GM18511 (cell line): ENCODE results near the gene TAS2R30.
A peak's percentile ranks its signal among the peaks of the same experiment; 100 is the strongest.

Experiments
- ATAC-seq: cut with Tn5 transposase; IDR thresholded peaks from one replicate; pipeline ENCODE4 v1.9.1; 2021; ENCODE audit warnings: mild to moderate bottlenecking, moderate library complexity; ENCODE audit not compliant: unreplicated experiment

TAS2R30 gene, protein sequence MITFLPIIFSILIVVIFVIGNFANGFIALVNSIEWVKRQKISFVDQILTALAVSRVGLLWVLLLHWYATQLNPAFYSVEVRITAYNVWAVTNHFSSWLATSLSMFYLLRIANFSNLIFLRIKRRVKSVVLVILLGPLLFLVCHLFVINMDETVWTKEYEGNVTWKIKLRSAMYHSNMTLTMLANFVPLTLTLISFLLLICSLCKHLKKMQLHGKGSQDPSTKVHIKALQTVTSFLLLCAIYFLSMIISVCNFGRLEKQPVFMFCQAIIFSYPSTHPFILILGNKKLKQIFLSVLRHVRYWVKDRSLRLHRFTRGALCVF

DNA sequence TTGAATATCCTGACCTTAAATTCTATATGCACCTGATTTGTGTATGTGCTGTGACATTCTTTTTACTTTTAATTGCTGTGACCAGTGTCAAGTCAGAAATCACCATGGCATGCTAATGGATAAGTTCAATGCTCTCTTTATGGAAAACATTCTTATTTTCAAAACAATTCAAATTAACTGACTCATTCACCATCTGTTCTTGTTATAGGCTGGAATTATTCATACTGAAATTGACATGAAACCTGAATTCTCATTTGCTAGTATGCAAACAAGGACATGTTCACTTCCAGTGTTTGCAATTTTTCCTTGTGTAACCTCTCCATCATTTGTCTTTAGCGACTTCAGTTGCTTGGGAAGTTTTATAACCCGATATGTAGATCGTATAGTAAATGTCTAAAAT lies at the start of gene TAS2R30:
TSS of gene TAS2R30 (minus strand) at position 340 of the 400 bp plus-strand sequence. CDS start 400 bp downstream, outside the sequence.
- no peak for ATAC-seq

DNA sequence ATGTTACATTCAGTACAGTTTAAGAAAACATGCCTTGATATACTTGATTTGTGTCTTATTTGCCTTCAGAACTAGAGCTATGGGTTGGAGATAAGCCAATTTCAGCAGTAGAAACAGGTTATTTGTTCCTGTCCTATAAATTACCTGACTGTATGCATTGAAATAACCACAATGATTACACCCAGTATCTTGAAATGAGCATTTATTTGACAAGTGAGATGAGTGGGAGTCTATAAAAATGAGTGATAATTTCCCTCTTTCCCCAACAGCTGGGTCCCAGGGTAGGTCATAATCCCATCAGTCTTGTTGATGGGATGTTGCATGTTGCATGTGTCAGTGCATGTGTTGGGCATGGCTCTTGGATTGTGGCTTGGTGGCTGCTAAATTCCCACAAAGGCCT lies 48.6 kb upstream of the TAS2R30 start:
- no peak for ATAC-seq

DNA sequence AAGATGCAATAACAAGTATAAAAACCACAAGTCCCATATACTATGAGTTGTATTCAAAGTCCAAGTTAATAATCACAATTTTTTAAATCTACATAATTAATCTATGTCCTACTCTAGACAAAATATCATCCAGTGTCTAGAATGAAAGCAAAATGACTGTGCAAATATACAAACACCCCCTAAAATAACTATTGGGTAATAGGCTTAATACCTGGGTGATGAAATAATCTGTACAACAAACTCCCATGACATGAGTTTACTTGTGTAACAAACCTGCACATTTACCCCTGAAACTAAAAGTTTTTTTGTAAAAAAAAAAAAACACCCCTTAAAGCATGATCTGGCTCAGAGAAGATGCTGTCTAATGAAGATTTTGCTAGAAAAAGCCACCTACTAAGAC lies 48.1 kb upstream of the TAS2R30 start:
- no peak for ATAC-seq

DNA sequence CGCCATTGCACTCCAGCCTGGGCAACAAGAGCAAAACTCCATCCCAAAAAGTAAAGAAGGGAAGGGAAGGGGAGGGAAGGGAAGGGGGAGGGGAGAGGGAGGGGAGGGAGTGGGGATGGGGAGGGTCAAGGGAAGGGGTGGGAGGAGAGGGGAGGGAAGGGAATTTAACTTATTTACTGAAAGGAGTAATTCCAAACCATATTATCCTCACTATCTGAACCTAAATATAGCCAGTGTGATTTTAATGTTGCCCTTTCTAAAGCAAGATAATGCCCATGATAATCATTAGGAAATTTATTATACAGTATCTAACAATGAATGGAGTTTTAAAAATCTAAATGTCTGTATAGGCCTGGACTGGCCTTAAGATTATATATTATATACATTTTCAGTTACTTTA lies 43.8 kb upstream of the TAS2R30 start:
- no peak for ATAC-seq

DNA sequence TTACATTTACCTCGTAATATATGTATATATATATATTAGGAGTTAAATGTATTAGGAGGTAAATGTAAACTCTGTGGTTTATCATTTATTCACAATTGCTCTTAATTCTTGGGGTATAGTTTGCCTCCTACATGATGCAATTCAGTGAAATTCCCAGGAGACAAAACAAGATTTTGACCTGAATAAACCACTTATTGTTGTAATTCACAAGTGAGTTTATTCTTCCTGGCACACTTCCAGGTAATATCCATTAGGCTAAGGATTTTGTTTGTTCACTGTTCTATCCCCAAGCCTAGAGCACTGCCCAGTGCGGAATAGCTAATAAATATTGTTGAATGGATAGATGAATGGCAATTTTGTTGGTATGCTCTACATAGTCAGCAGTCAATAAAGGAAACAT lies 39.6 kb upstream of the TAS2R30 start:
- ATAC-seq: no peak

DNA sequence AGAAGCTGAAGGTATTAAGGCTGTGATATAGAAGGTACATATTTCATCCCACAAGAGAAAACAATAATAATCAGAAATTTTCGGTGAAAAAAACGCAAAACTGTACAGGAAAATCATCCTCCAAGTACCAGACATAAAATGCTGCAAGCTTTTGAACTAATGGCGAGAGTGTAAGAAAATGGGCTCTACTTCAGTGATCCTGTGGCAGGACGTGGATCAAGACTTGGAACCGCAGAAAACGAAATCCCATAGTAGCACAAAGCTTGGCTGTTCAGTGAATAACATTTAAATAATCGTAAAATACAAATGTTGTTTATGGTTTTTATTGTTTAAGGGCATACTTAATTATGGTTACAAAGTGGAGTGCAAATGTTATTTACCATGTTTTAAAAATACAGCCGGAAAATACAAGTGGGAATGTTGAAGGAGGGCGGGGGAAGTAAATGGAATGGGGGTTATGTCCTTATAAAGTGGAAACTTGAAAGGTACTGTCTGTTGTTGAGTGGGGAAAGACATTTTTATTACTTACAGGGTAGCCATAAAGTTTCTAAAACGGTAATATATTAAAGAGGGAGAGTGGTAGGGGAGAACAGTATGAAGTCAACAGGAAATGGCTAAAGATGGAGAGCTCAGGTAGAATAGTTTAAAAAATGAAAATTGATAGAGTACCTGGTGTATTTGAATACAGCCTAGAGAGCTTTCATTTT lies 37.7 kb upstream of the TAS2R30 start:
- no peak for ATAC-seq

DNA sequence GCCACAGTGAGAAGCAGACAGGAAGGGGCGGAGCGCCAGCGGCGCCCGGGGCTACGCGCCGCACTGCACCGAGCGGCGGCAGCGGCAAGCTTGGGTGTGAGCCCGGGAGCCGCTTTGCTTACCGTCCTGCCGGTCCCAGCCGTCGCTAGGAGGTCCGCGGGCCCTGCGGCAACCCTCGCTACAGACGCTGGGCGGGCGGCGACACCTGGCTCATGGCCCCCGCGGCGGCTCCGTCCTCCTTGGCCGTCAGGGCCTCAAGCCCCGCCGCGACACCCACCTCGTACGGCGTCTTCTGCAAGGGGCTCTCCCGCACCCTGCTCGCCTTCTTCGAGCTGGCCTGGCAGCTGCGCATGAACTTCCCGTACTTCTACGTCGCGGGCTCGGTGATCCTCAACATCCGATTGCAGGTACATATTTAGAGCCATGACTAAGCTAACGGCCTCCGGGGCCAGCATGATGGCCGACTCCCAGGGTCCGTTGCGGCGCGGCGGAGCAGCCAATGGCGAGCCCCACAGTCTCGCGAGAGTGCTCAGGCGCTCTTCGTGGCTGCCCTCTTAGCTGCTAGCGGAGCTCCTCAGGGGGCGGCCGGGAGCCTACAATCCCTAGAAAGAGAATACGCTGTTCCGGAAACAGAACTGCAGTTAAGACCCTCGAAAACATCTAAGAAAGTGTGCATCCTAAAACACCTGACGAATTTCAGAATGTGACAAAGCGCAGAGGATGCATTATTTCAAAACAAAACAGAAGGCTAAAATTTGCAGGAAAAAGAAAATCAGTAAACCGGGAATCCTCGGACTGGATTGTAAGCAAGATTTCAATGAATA lies 36.9 kb upstream of the TAS2R30 start, which contains the start of gene SMIM10L1:
TSS of gene SMIM10L1 (plus strand) at position 50 of the 824 bp plus-strand sequence. CDS start at position 213, 163 bp downstream.
- peak; percentile 98 for ATAC-seq

DNA sequence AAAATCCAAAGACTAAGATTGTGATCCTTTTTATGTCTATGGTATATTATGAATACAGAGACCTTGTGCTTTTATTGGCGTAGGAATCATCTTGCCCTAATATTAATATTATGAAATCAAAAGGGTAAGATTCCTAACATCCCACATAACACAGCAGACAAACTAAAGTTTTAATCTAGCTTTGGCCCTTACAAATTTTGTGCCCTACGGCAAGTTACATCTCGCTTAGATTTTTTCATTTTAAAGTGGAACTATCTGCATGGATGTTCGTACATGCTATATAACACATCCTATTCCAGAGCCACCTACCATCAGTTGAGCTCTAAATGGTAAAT lies 36.3 kb upstream of the TAS2R30 start:
- ATAC-seq: no peak

DNA sequence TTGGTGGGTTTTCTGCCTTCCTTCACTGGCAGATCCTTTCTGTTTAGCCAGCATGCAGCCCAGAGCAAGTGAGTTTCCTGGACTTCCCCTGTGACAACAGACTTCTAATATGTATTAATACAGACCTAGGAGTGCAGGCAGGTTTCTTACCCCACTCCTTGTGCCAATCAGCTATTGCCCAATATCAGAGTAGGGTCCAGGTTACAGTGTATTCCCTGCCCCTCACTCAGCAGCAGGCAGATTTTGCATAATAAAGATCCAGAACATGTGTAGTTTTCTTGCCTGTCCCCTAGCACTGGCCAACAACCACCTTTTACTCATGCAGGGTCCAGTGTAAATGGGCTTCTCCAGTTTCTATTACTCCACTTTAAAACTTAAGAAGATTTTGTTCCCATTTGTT lies 31.9 kb upstream of the TAS2R30 start:
- ATAC-seq: no peak

DNA sequence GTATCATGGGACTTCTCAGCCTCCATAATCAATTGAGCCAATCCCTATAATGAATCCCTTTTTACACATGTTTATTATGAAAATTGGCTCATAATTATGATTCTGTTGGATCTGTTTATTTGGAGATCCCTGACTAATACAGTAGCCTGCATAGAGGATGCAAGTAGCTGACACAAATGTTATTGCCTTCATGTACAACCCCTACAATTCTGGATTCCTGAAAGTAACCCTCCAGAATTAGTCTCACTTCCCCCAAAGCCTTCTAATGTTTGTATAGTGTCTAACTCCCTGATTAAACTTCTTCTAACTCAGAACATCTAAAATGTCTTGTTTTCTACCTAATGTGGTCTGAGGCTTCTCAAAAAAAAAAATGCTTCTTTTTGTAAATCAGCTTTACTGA lies 29.9 kb upstream of the TAS2R30 start:
- ATAC-seq: no peak

DNA sequence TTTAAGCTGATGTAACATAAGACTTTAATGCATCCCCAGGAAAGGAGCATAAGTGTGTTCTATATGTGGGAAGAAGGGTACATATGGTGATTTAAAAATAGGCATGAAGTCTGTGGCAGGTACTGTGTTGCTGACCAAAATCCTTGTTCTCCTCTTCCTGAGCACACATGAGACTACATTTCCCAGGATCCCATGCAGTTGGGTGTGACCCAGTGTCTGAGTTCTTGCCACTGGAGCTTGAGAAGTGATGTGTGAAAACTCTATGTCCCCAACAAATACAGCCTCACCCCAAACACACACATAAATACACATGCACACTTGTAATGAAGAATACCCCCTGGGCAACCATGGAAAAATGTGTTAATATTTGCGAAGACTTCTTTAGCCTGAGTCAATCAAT lies 28.1 kb upstream of the TAS2R30 start:
- ATAC-seq: no peak

DNA sequence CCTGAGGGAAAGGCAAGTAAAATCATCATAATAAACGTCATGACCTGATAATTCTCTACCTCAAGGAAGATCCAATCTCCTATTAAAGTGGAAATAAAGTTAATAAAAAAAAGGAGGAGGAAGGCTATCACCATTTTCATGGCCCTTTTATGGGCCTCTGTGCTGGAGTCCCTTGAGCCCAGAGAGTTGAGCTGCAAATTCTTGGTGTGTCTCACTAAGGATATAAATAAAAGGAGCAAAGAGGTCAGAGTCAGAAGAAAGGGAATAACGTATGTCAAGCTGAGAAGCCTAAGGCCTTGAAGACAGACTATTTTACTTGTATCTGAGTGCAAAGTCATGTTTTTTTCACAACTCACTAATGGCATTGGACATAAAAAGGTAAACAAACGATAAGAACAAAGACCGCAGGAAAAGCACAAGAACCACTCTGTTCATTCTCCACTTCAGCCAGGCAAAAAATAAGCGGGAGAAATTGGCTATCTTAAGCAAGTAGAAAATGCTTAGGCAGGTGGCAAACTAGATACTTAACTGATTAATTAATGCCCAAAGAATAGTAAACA lies 24.5 kb upstream of the TAS2R30 start:
- ATAC-seq: no peak

DNA sequence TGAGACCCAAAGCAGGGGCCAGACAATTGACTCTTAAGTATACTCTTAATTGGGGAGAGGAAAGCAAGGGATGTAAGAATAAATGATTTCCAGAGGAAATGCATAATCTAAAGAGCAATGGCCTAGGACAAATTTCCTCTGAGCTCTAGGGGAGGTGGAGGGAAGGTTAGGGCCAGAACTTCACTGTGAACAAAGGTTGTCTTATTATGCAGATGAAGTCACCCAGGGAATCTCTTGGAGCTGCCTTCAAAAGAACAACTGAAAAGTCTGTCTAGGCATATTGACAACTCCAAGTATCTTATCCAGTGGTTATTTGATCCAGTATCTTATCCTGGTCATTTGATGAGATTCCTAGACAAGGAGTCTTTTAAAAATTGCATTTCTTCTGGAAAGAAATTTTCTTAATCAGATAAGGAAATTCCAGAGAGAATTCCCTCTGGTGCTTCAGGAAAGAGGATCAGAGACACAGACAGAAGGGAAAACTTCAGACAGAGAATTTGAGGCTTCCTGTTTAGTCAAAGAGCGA lies 20.0 kb upstream of the TAS2R30 start:
- ATAC-seq: no peak

DNA sequence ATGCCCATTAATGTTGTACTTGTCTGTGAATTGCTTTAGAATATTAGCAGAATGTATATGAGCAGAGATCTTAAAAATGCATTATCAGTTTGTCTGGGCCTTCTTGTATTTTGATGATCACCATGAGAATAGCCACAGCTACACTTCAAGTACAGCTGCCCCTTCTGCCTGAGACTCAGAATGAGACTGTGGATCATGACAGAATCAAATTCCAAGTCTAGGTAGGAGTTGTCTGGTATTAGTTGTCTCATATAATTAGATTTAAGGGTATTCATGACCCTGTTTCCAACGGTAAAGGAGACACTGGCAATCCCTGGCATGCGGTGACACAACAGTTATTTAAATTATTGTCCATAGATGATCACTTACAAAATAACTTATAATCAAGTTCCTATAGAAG lies 18.3 kb upstream of the TAS2R30 start:
- ATAC-seq: no peak

DNA sequence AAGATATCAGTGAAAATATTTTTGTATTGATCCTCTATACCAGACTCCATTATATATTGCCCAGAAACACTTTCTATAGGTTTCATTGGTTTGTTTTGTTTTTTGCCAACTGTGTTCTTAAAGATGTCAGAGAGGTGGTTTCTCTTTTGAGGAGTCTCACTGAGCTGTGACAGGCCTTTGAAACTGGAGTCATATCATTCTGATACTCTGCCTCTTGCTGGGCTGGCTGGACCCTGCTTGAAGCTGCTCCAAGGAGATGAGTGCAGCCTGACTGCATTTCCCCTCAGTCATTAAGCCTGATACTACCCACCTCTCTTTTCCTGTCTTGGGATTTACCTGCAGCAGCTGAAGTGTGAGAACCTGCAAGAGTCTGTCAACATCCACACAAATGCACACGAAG lies 16.4 kb upstream of the TAS2R30 start:
- ATAC-seq: no peak

DNA sequence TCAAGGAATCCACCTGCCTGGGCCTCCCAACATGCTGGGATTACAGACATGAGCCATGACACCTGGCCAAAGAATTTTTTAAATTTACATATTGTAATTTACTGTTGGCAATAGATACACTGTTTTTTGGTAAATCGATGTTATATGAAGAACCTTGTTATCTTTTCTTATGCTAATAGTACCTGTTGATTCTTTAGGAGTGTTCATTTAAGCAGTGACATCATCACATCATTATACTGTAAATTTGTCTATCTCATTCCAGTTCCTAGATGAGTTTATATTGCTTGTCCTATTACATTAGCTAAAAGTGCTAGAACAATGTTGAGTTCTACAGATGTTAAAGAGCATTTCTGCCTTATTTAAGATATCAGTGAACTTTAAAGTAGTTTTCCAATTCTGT lies 13.0 kb upstream of the TAS2R30 start:
- ATAC-seq: no peak

DNA sequence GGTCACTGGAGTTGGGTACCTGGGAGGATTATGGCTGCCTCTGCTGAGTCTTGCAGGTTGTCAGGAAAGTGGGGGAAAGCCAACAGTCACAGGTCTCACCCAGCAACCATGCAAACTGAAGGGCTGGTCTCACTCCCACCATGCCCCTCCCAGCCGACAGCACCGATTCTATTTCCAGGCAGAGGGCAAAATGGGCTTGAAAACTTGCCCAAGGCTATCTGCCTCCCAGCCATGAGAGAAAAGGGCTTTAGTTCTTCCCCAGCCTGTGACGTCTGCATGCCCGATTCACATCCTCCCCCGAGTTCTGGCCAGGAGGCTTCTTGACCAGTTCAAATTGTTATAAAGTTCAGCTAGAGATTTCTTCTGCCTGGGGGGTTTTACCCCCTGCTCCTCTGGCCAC lies 9.9 kb upstream of the TAS2R30 start:
- no peak for ATAC-seq

DNA sequence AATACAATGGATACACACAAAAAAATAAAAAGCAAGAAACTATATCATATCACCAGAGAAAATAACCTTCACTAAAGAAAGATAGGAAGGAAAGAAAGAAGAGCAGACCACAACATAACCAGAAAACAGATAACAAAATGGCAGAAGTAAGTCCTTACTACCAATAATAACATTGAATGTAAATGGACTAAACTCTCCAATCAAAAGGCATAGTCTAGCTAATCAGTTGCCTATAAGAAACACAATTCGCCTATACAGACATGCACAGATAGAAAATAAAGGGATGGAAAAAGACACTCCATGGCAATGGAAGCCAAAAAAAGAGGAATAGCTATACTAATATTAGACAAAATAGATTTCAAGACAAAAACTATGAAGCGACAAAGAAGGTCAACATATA lies 8.9 kb upstream of the TAS2R30 start:
- ATAC-seq: no peak

DNA sequence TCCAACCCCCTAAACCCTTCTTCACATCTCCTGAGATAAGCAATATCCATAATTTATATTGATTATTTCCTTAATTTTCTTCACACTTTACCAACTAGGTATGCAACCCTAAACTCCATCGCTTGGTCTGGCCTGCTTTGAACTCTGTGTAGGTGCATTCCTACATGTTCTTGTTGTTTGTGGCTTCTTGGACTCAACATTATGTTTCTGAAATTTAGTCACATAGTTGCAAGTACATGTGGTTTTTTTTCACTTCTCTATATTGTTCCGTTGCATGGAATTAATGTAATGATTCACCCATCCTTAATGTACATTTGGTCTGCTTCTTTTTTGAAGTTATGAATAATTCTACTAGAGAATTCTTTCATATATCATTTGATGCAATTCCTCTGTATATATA lies 1.6 kb upstream of the TAS2R30 start:
- no peak for ATAC-seq

DNA sequence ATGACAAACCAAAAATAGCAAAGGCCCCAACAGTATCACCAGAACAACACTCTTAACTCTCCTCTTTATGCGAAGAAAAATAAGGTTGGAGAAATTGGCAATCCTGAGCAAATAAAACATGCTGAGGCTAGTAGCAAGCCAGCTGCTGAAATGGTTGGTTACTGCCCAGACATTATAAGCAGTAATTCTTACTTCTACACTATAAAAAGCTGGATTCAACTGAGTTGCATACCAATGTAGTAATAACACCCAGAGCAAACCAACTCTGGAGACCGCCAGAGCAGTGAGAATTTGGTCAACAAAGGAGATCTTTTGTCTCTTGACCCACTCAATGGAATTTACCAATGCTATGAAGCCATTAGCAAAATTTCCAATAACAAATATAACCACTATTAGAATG lies 628 bp downstream of the TAS2R30 start:
- ATAC-seq: no peak

DNA sequence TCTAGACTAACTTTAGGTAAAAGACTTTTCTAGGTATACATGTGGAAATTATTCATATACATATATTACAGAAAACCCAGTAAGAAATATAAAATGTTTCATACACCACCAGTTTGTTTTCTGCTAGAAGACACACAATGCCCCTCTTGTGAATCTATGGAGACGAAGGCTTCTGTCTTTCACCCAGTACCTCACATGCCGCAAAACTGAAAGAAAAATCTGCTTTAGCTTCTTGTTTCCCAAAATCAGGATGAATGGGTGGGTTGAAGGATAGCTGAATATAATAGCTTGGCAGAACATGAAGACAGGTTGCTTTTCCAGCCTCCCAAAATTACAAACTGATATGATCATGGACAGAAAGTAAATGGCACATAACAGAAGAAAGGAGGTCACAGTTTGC lies 1.3 kb downstream of the TAS2R30 start:
- no peak for ATAC-seq
